ENCODE measurements around the gene ABCC5. TPM values are rescaled to one million over a fixed set of nuclear protein-coding genes. Genes with fewer than 3 reads are reported as not detected.

Gene ABCC5
- total RNA-seq, 1 experiment from 2014 or later = 29.1 TPM

DNA sequence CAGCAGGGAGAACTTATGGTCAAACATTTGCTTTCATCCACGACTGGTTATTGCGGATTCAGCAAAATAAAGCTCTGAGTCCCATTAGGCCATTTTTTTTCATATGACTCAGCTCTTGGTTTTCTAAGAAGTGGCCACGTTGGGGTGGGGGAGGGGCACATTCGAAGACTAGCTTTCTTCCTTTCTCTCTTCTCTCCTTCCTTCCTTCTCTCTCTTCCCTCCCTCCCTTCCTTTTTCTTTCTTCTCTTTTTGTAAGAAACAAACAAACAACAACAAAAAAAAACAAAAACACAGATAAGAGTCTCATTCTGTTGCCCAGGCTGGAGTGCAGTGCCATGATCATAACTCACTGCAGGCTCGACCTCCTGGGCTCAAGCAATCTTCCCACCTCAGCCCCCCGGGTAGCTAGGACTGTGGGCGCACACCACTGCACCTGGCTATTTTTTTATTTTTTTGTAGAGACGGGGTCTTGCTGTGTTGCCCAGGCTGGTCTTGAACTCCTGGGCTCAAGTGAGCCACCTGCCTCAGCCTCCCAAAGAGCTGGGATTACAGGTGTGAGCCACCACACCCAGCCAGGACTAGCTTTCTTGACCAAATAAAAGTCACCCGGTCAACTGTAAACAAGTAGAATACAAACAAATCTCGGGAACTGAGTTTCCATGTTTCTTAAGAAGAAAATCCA, 41.6 kb downstream of the ABCC5 start:
- Mint-ChIP-seq H3K36me3 (peaks cover 28% of the 10 kb centered on the region), H3K27ac (peak overlapping the region; percentile 74)
- CTCF ChIA-PET = interaction anchor here (1.3 to 1.5 kb wide), 2 partner anchors 72 to 80 kb away, joined by 4 read pairs; no protein-coding TSS in a partner anchor

DNA sequence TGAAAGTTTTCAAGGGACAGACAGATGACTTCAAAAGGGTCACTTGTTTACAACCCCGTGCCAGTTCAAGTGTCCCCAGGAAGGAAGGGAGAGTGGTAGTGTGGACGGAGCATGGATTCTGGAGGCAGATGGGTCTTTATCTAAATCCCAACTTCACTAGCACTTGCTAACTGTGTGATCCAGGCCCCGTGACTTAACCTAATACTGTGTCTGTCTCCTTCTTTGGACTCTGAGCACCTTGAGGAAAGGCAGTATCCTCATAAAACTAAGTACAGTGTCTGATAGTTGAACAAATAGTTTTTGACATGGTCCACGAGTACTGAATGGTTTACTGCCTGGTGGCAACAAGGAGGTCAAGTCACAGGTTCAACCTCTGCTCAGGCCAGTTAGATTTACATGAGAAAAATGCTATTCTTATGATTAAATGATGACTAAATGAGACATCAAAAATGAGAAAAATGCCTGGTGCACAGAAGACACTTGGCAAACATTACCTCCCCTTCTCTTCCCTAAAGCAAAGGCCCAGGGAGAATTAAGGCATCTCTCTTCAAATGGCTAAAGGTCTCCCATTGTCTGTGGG, 48.9 kb downstream of the ABCC5 start:
- Mint-ChIP-seq H3K36me3 (peaks cover 47% of the 10 kb centered on the region), H3K9me3 (no peaks in the 10 kb centered on the region), H3K27me3 (ENCODE audit: low read depth) (no peaks in the 10 kb centered on the region), H3K4me3 (no peak overlapping the region), H3K27ac (peak overlapping the region; percentile 45; the same call in 1 of the 2 replicates), H3K4me1 (no peaks in the 10 kb centered on the region; the same call in 1 of the 2 replicates)
- DNase-seq (ENCODE audit: low spot score) (no peak), ATAC-seq (no peak)
- CTCF ChIA-PET = no interaction called here
- no peak for TF ChIP-seq SOX15 (CRISPR knock-in tag; IDR thresholded peaks at IDR 0.05)
- no peak for TF ChIP-seq CREB1 (CRISPR knock-in tag; IDR thresholded peaks at IDR 0.05)
- TF ChIP-seq JAZF1 (CRISPR knock-in tag; IDR thresholded peaks at IDR 0.05) = no peak
- TF ChIP-seq ATF1 (CRISPR knock-in tag; IDR thresholded peaks at IDR 0.05) = no peak
- TF ChIP-seq ZNF263 (CRISPR knock-in tag; IDR thresholded peaks at IDR 0.05; ENCODE audit: low read depth) = no peak
- no peak for TF ChIP-seq NFATC4 (CRISPR knock-in tag; IDR thresholded peaks at IDR 0.05)
- no peak for TF ChIP-seq TEAD4 (CRISPR knock-in tag; IDR thresholded peaks at IDR 0.05)
- TF ChIP-seq NR1H2 (CRISPR knock-in tag; IDR thresholded peaks at IDR 0.05) = no peak
- TF ChIP-seq MYBL2 (CRISPR knock-in tag; IDR thresholded peaks at IDR 0.05) = no peak
- POLR2A ChIA-PET = no interaction called here

More for the DNA sequence above, 41.6 kb downstream of the ABCC5 start:
- TF ChIP-seq MXD4 (CRISPR knock-in tag; IDR thresholded peaks at IDR 0.05; ENCODE audit: borderline replicate concordance) (no peak), ZNF121 (CRISPR knock-in tag; IDR thresholded peaks at IDR 0.05) (peak; percentile 44; the same call in 1 of the 2 replicates)
- H3K4me3 Mint-ChIP-seq = no peak overlapping the region
- no peak for DNase-seq (ENCODE audit: low spot score)
- POLR2A ChIA-PET = no interaction called here
- H3K9me3 Mint-ChIP-seq = no peaks in the 10 kb centered on the region
- no peaks in the 10 kb centered on the region for H3K27me3 Mint-ChIP-seq (ENCODE audit: low read depth)
- ATAC-seq = no peak
- H3K4me1 Mint-ChIP-seq = peaks cover 32% of the 10 kb centered on the region

GRCh38 chr3:183967693-183968092, 50.0 kb downstream of the ABCC5 start:
- no peaks in the 10 kb centered on the region for H3K9me3 Mint-ChIP-seq
- no peaks in the 10 kb centered on the region for H3K27me3 Mint-ChIP-seq (ENCODE audit: low read depth)
- ATAC-seq = no peak
- no peaks in the 10 kb centered on the region; the same call in 1 of the 2 replicates for H3K4me1 Mint-ChIP-seq
- CTCF ChIA-PET = no interaction called here
- POLR2A ChIA-PET = no interaction called here
- H3K36me3 Mint-ChIP-seq = peaks cover 47% of the 10 kb centered on the region
- H3K27ac Mint-ChIP-seq = peak overlapping the region; percentile 68; the same call in 1 of the 2 replicates
- H3K4me3 Mint-ChIP-seq = no peak overlapping the region
- no peak for DNase-seq (ENCODE audit: low spot score)
- TF ChIP-seq ATF1 (CRISPR knock-in tag; IDR thresholded peaks at IDR 0.05) (no peak), ZNF138 (CRISPR knock-in tag; conservative IDR thresholded peaks at IDR 0.05) (no peak), HMGA2 (CRISPR knock-in tag; IDR thresholded peaks at IDR 0.05) (no peak), ZNF423 (CRISPR knock-in tag; IDR thresholded peaks at IDR 0.05) (no peak), NR2C2 (CRISPR knock-in tag; IDR thresholded peaks at IDR 0.05) (no peak)

DNA sequence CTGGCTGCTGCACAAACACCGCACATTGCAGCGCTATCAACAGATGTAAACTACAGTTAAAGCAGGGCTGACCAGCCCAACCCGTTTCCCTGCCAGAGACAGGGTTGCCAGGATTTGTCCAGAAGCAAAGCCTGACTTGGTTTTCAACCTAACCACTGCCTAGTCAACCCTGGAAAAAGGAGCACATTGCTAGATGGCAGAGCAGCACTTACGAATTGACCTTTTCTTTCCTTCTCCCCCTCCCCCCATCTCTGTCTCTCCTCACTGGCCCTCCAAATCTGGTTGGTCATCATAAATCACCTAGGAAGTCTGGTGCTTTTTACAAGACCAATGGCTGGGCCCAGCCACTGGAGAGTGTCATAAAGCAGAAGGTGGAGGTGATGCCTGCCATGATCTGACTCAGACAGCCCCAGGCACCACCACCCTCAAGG, 51.3 kb downstream of the ABCC5 start:
- peaks cover 46% of the 10 kb centered on the region for H3K36me3 Mint-ChIP-seq
- DNase-seq (ENCODE audit: low spot score) (no peak), ATAC-seq (no peak)
- ChIA-PET POLR2A (no interaction called here), CTCF (no interaction called here)
- no peaks in the 10 kb centered on the region for H3K27me3 Mint-ChIP-seq (ENCODE audit: low read depth)
- H3K9me3 Mint-ChIP-seq = no peaks in the 10 kb centered on the region
- peak overlapping the region; percentile 49; the same call in 1 of the 2 replicates for H3K27ac Mint-ChIP-seq
- no peaks in the 10 kb centered on the region; the same call in 1 of the 2 replicates for H3K4me1 Mint-ChIP-seq
- no peak overlapping the region for H3K4me3 Mint-ChIP-seq
- TF ChIP-seq, protein P1, sequence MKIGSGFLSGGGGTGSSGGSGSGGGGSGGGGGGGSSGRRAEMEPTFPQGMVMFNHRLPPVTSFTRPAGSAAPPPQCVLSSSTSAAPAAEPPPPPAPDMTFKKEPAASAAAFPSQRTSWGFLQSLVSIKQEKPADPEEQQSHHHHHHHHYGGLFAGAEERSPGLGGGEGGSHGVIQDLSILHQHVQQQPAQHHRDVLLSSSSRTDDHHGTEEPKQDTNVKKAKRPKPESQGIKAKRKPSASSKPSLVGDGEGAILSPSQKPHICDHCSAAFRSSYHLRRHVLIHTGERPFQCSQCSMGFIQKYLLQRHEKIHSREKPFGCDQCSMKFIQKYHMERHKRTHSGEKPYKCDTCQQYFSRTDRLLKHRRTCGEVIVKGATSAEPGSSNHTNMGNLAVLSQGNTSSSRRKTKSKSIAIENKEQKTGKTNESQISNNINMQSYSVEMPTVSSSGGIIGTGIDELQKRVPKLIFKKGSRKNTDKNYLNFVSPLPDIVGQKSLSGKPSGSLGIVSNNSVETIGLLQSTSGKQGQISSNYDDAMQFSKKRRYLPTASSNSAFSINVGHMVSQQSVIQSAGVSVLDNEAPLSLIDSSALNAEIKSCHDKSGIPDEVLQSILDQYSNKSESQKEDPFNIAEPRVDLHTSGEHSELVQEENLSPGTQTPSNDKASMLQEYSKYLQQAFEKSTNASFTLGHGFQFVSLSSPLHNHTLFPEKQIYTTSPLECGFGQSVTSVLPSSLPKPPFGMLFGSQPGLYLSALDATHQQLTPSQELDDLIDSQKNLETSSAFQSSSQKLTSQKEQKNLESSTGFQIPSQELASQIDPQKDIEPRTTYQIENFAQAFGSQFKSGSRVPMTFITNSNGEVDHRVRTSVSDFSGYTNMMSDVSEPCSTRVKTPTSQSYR (CRISPR knock-in tag; IDR thresholded peaks at IDR 0.05) = no peak
- TF ChIP-seq FOXK1 (CRISPR knock-in tag; IDR thresholded peaks at IDR 0.05) (no peak), USF1 (CRISPR knock-in tag; IDR thresholded peaks at IDR 0.05) (no peak), ATF6 (CRISPR knock-in tag; IDR thresholded peaks at IDR 0.05) (no peak), ZNF423 (CRISPR knock-in tag; IDR thresholded peaks at IDR 0.05) (no peak), ZBTB43 (CRISPR knock-in tag; IDR thresholded peaks at IDR 0.05) (no peak)

Measured in WTC11 (cell line).